Natural killer cell (primary cell): ENCODE data around the gene PLEKHA5. TPM values are rescaled to one million over a fixed set of nuclear protein-coding genes. Genes with fewer than 3 reads are reported as not detected.
"Not testable (repeated sequence)": the region's sequence is repeated elsewhere in the genome, so short reads cannot be mapped to it uniquely, and the experiment has no call there.

Experiments used
- ATAC-seq, 3 donors: fragments of 150-1000 bp in 2 of 3; fragments of 200-7000 bp in 1 of 3; cut with Tn5 transposase; 1 replicate in 1 of 3; 2 replicates in 2 of 3; pipeline ENCODE4 v1.10.0; 2021; ENCODE audit warnings: mild to moderate bottlenecking in 2 of 3, moderate library complexity in 2 of 3
- DNase-seq, 2 donors: peaks; one replicate each; pipeline versions ENCODE4 v3.0.0 to v3.0.0-alpha.2; 2013 to 2021; ENCODE audit warnings: mixed read lengths in 1 of 2
- H3K27ac ChIP-seq: one replicate; pipeline ENCODE4 v1.5.1; 2013; ENCODE audit warnings: mild to moderate bottlenecking, low read length
- H3K27me3 ChIP-seq: one replicate; pipeline ENCODE4 v1.6.1; 2013; ENCODE audit warnings: low read length; ENCODE audit not compliant: control insufficient read depth, insufficient read depth
- H3K36me3 ChIP-seq: one replicate; pipeline ENCODE4 v1.6.1; 2013; ENCODE audit warnings: low read length; ENCODE audit not compliant: control insufficient read depth, insufficient read depth
- H3K4me1 ChIP-seq: one replicate; pipeline ENCODE4 v1.6.1; 2013; ENCODE audit warnings: low read length; ENCODE audit not compliant: control insufficient read depth, insufficient read depth
- H3K4me3 ChIP-seq: one replicate; pipeline ENCODE4 v1.5.1; 2013; ENCODE audit warnings: low read length
- H3K9me3 ChIP-seq: one replicate; pipeline ENCODE4 v1.6.1; 2013; ENCODE audit warnings: low read length; ENCODE audit not compliant: control insufficient read depth, insufficient read depth
- H3K27ac Mint-ChIP-seq, 2 donors: one replicate each; pipeline ENCODE4 v1.8.0; 2022; ENCODE audit warnings: mild to moderate bottlenecking in 2 of 2, mixed read lengths in 2 of 2, moderate library complexity in 1 of 2
- H3K27me3 Mint-ChIP-seq, 2 donors: one replicate each; pipeline ENCODE4 v1.8.0; 2022; ENCODE audit warnings: low read depth in 2 of 2, mixed read lengths in 2 of 2
- H3K36me3 Mint-ChIP-seq: one replicate; pipeline ENCODE4 v1.8.0; 2022; ENCODE audit warnings: mixed read lengths
- H3K4me1 Mint-ChIP-seq, 2 donors: one replicate each; pipeline ENCODE4 v1.8.0; 2022; ENCODE audit warnings: mixed read lengths in 2 of 2
- H3K4me3 Mint-ChIP-seq: one replicate; pipeline ENCODE4 v1.8.0; 2022; ENCODE audit warnings: mild to moderate bottlenecking, moderate library complexity, mixed read lengths
- H3K9me3 Mint-ChIP-seq, 2 donors: one replicate each; pipeline ENCODE4 v1.8.0; 2022; ENCODE audit warnings: mixed read lengths in 2 of 2
- CTCF ChIP-seq: fragments of 200-600 bp; IDR thresholded peaks from one replicate; pipeline ENCODE4 v1.8.0; 2022; ENCODE audit warnings: antibody characterized with exemption
- WGBS: methylation state at CpG from one replicate; pipeline ENCODE4 v1.1.7; 2013; ENCODE audit warnings: missing lambda C conversion rate; ENCODE audit not compliant: insufficient coverage; 5-methylcytosine and 5-hydroxymethylcytosine counted together
- intact Hi-C: fragments of 100-400 bp; cut with micrococcal nuclease; formaldehyde crosslinking; loops from one replicate; pipeline ENCODE4 v1.14.2; 2022
- total RNA-seq, 4 donors: library from RNA; stranded (reverse); fragments of 120-200 nt in 1 of 4; gene quantifications; one replicate each; pipeline versions ENCODE4 v1.2.3 to v1.2.4, GENCODE V29; 2013 to 2022

PLEKHA5 gene
- total RNA-seq, 3 donors from 2014 or later (not counting 1 experiment from before 2014, with no cell fraction given), result 5.2 to 12.1 (median 7.0) TPM

- H3K27ac ChIP-seq, result no peak overlapping the region
- DNase-seq (no peak), ATAC-seq (no peak)
- no peaks in the 10 kb centered on the region for H3K36me3 ChIP-seq
- TF ChIP-seq CTCF, result no peak
- Mint-ChIP-seq H3K4me3 (no peak overlapping the region), H3K9me3 (no peaks in the 10 kb centered on the region), H3K27me3 (no peaks in the 10 kb centered on the region), H3K4me1 (no peaks in the 10 kb centered on the region), H3K27ac (no peak overlapping the region), H3K36me3 (no peaks in the 10 kb centered on the region)
- H3K9me3 ChIP-seq, result no peaks in the 10 kb centered on the region
- no CpG with 5 or more reads among the region's 2 CpGs for WGBS
- H3K4me1 ChIP-seq, result no peaks in the 10 kb centered on the region
- intact Hi-C loops, result no loop called here
- no peak overlapping the region for H3K4me3 ChIP-seq
- H3K27me3 ChIP-seq, result no peaks in the 10 kb centered on the region
These were observed 264.9 kb downstream of the PLEKHA5 start for GRCh38 chr12:19394385-19394784.

DNA sequence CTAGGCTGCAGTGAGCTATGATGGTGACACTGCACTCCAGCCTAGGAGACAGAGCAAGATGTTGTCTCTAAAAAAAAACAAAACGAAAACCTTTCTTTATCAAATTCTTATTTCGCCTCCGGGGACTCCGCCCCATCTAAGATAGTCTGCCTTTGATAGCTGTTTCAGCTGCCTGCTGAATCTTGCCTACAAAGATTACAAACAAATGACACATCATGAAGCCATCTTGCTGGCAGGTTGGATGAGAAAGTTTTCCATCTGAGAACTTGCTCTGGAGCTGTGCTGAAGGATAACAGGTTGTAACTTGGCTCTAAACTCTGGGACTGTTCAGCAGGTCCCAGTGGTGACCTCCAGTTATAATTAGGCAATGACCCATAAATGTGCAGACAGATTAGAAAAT, 268.0 kb downstream of the PLEKHA5 start:
- H3K4me1 Mint-ChIP-seq, result peaks cover 2 to 11% of the 10 kb centered on the region in 2 donors
- no peaks in the 10 kb centered on the region for H3K36me3 ChIP-seq
- ATAC-seq (no peak), DNase-seq (no peak)
- H3K4me3 Mint-ChIP-seq, result no peak overlapping the region
- H3K27me3 Mint-ChIP-seq, result no peaks in the 10 kb centered on the region
- peaks cover 8% of the 10 kb centered on the region for H3K4me1 ChIP-seq
- no peak overlapping the region for H3K4me3 ChIP-seq
- intact Hi-C loops, result no loop called here
- H3K9me3 Mint-ChIP-seq, result no peaks in the 10 kb centered on the region
- WGBS, result 97% methylated on average over 4 of the region's 4 CpGs
- H3K27ac ChIP-seq, result no peak overlapping the region
- no peaks in the 10 kb centered on the region for H3K27me3 ChIP-seq
- H3K27ac Mint-ChIP-seq, result no peak overlapping the region
- H3K36me3 Mint-ChIP-seq, result no peaks in the 10 kb centered on the region
- TF ChIP-seq CTCF, result no peak
- H3K9me3 ChIP-seq, result no peaks in the 10 kb centered on the region

DNA sequence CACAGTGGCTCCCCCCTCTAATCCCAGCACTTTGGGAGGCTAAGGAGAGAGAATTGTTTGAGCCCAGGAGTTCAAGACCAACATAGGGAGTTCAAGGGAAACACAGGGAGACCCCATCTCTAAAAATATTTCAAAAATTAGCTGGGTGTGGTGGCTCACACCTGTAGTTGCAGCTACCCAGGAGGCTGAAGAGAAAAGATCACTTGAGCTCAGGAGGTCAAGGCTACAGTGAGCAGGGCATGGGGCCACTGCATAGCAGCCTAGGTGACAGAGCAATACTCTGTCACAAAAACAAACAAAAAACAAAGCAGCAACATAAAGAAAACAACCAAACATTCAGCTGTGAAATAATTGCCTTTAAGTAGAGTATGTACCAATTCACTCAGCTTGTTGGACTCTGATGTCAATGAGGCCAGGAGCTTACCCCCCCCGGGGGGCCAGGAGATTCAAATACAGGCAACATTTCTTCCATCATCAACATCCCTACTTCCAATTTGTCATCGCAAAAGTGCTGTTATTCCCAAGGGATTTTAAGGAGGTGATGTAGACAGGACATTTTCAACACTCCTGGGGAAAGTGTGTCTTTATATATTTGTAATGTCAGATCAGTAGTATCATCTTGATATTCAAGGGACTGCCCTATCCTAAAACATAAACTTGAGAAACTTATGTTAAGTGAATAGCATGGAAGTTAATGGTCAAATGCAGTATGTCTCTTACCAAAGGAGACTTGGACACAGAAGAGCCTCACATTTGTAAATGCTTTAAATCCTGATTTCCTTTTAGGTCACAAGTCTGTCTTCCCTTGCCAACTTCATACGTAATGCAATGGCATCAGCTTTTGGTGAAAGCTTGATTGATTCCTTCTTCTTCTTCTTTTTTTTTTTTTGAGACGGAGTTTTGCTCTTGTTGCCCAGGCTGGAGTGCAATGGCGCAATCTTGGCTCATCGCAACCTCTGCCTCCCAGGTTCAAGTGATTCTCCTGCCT, 269.1 kb downstream of the PLEKHA5 start:
- H3K27ac ChIP-seq, result no peak overlapping the region
- Mint-ChIP-seq H3K4me1 (peaks cover 8 to 22% of the 10 kb centered on the region in 2 donors), H3K4me3 (no peak overlapping the region), H3K27me3 (no peaks in the 10 kb centered on the region), H3K9me3 (no peaks in the 10 kb centered on the region), H3K36me3 (no peaks in the 10 kb centered on the region), H3K27ac (no peak overlapping the region)
- H3K4me1 ChIP-seq, result peaks cover 20% of the 10 kb centered on the region
- no peak for DNase-seq
- WGBS, result 97% methylated on average over 4 of the region's 6 CpGs
- peaks cover 5% of the 10 kb centered on the region for H3K9me3 ChIP-seq
- intact Hi-C loops, result no loop called here
- ATAC-seq, result no peak
- H3K27me3 ChIP-seq, result no peaks in the 10 kb centered on the region
- TF ChIP-seq CTCF, result no peak
- no peaks in the 10 kb centered on the region for H3K36me3 ChIP-seq
- no peak overlapping the region for H3K4me3 ChIP-seq

- H3K9me3 Mint-ChIP-seq, H3K36me3 ChIP-seq, intact Hi-C loops, H3K4me3 ChIP-seq, H3K36me3 Mint-ChIP-seq, ATAC-seq, DNase-seq, H3K4me3 Mint-ChIP-seq, H3K27me3 ChIP-seq, H3K27ac Mint-ChIP-seq, H3K27ac ChIP-seq, H3K27me3 Mint-ChIP-seq: not testable (repeated sequence)
- H3K4me1 ChIP-seq, result peaks cover 40% of the 10 kb centered on the region
- WGBS, result 98% methylated on average over 8 of the region's 9 CpGs
- H3K4me1 Mint-ChIP-seq, result peaks cover 17 to 32% of the 10 kb centered on the region in 2 donors
- peaks cover 25% of the 10 kb centered on the region for H3K9me3 ChIP-seq
These were observed 271.2 kb downstream of the PLEKHA5 start for GRCh38 chr12:19400649-19401285.
